Stimulated activated CD8-positive, alpha-beta memory T cell treated with anti-CD3 and anti-CD28 coated beads, Interleukin-15, amount 100 ng/mL, for 48 hours (primary cell): ENCODE measurements around the gene DCHS2.

ENCODE experiments used
- DNase-seq, 2 donors: peaks; one replicate each; pipeline ENCODE4 v3.0.0-alpha.2; 2020; ENCODE audit warnings: low read depth in 2 of 2

The DCHS2 gene

GRCh38 chr4:154211506-154211905, 280.1 kb downstream of the DCHS2 start:
- no peak for DNase-seq

- DNase-seq, result no peak
Measured at GRCh38 chr4:154208424-154208823, 283.2 kb downstream of the DCHS2 start.

GRCh38 chr4:154205471-154205870, 286.1 kb downstream of the DCHS2 start:
- no peak for DNase-seq

GRCh38 chr4:154194649-154195048, 296.9 kb downstream of the DCHS2 start:
- no peak for DNase-seq

GRCh38 chr4:154192585-154192984, 299.0 kb downstream of the DCHS2 start:
- no peak for DNase-seq

- no peak for DNase-seq
Measured at GRCh38 chr4:154189346-154189745, 302.3 kb downstream of the DCHS2 start.

- DNase-seq, result no peak
Measured at GRCh38 chr4:154186888-154187287, 304.7 kb downstream of the DCHS2 start.

- DNase-seq, result no peak
Measured at GRCh38 chr4:154186035-154186434, 305.6 kb downstream of the DCHS2 start.

GRCh38 chr4:154184238-154184637, 307.4 kb downstream of the DCHS2 start:
- DNase-seq, result no peak

GRCh38 chr4:154183264-154183663, 308.3 kb downstream of the DCHS2 start:
- DNase-seq, result no peak
